GM12878 (cell line): ENCODE measurements around the gene WNT7A. TPM values are rescaled to one million over a fixed set of nuclear protein-coding genes. Genes with fewer than 3 reads are reported as not detected.

Experiments
- ATAC-seq: fragments of 200-7000 bp; cut with Tn5 transposase; 3 replicates; pipeline ENCODE4 v1.9.1; 2020; ENCODE audit warnings: mild to moderate bottlenecking, moderate library complexity
- BruUV-seq: library from RNA; stranded (reverse); fragments of 400-500 nt; replicated peaks from 2 replicates; lab custom pipeline; 2021; lab: Mats Ljungman, UMichigan
- CTCF ChIA-PET: fragments of 300-600 bp; sonication (Branson Sonifier 250); formaldehyde crosslinking; extraction: SDS; loops from one replicate; lab custom pipeline; 2021; ENCODE audit warnings: inconsistent platforms; lab: Yijun Ruan, JAX
- POLR2A ChIA-PET: fragments of 350-600 bp; formaldehyde crosslinking; extraction: SDS; loops from one replicate; lab custom pipeline; 2021; ENCODE audit warnings: inconsistent platforms; lab: Charles Lee
- RAD21 ChIA-PET: fragments of 300-600 bp; sonication (Branson Sonifier 250); formaldehyde crosslinking; loops from one replicate; lab custom pipeline; 2023; ENCODE audit warnings: antibody characterized with exemption; ENCODE audit not compliant: unreplicated experiment; lab: Charles Lee
- SMC1A ChIA-PET: fragments of 300-600 bp; sonication (Branson Sonifier 250); formaldehyde crosslinking; loops from one replicate; lab custom pipeline; 2023; ENCODE audit not compliant: unreplicated experiment, uncharacterized antibody; lab: Charles Lee
- DNase-seq: peaks from one replicate; pipeline ENCODE4 v3.0.0-alpha.2; 2011; ENCODE audit warnings: low read depth, low spot score
- FAIRE-seq: peaks from 3 replicates; lab custom pipeline; 2011; peaks lifted over from hg19 to GRCh38; lab: Jason Lieb, UNC
- H2AFZ ChIP-seq: 2 replicates; pipeline ENCODE4 v1.6.0; 2011; ENCODE audit warnings: low read depth, low read length, control low read depth; ENCODE audit not compliant: control insufficient read depth
- H3K27ac ChIP-seq: 2 replicates; pipeline ENCODE4 v1.5.1; 2011; ENCODE audit warnings: control low read depth; ENCODE audit not compliant: control insufficient read depth, insufficient read depth
- H3K27me3 ChIP-seq, 2 experiments: replicated peaks in 1 of 2; 2 replicates each; pipeline versions ENCODE4 v1.6.0 to v1.6.1; 2011; ENCODE audit warnings: low read length in 1 of 2; ENCODE audit not compliant: control insufficient read depth in 2 of 2, insufficient read depth in 2 of 2
- H3K36me3 ChIP-seq, 2 experiments: 2 replicates each; pipeline ENCODE4 v1.5.1; 2011; ENCODE audit warnings: low read length in 1 of 2; ENCODE audit not compliant: control insufficient read depth in 2 of 2, insufficient read depth in 2 of 2
- H3K4me1 ChIP-seq: 2 replicates; pipeline ENCODE4 v1.6.1; 2011; ENCODE audit warnings: mild to moderate bottlenecking, low read length, moderate library complexity, mixed read lengths; ENCODE audit not compliant: control insufficient read depth, insufficient read depth
- H3K4me2 ChIP-seq: 2 replicates; pipeline ENCODE4 v1.6.0; 2011; ENCODE audit warnings: control low read depth; ENCODE audit not compliant: control insufficient read depth, insufficient read depth
- H3K4me3 ChIP-seq: fragments of 200-600 bp; sonication (generic); 2 replicates; pipeline ENCODE4 v1.5.1; 2016
- H3K79me2 ChIP-seq: 2 replicates; pipeline ENCODE4 v1.6.0; 2011; ENCODE audit warnings: low read length; ENCODE audit not compliant: control insufficient read depth, insufficient read depth
- H3K9ac ChIP-seq: 2 replicates; pipeline ENCODE4 v1.8.0; 2011; ENCODE audit warnings: low read length, control low read depth, mixed read lengths; ENCODE audit not compliant: control insufficient read depth, insufficient read depth
- H3K9me3 ChIP-seq: replicated peaks from 3 replicates; pipeline ENCODE4 v1.5.1; 2011; ENCODE audit warnings: mild to moderate bottlenecking, low read length; ENCODE audit not compliant: control insufficient read depth, insufficient read depth
- H4K20me1 ChIP-seq: 2 replicates; pipeline ENCODE4 v1.6.0; 2011; ENCODE audit not compliant: control insufficient read depth, insufficient read depth
- BMI1 ChIP-seq: fragments of 450-650 bp; IDR thresholded peaks from 2 replicates; pipeline ENCODE4 v1.6.1; 2016; ENCODE audit warnings: mild to moderate bottlenecking, moderate library complexity, borderline replicate concordance
- CTCF ChIP-seq, 3 experiments: IDR thresholded peaks in 2 of 3; conservative IDR thresholded peaks in 1 of 3; 2 replicates each; pipeline ENCODE4 v1.5.1; 2011; ENCODE audit warnings: low read depth in 3 of 3, low read length in 3 of 3, mild to moderate bottlenecking in 3 of 3, control low read depth in 2 of 3, moderate library complexity in 2 of 3, inconsistent platforms in 1 of 3, mixed read lengths in 1 of 3; ENCODE audit not compliant: control insufficient read depth in 2 of 3, insufficient read depth in 1 of 3; ENCODE audit errors: extremely low read depth in 1 of 3
- EGR1 ChIP-seq, 2 experiments: IDR thresholded peaks; 1 replicate in 1 of 2; 2 replicates in 1 of 2; pipeline ENCODE4 v1.6.1; 2011 to 2012; ENCODE audit warnings: low read depth in 2 of 2, low read length in 2 of 2, borderline replicate concordance in 1 of 2, mild to moderate bottlenecking in 1 of 2, moderate library complexity in 1 of 2
- GABPA ChIP-seq: IDR thresholded peaks from 2 replicates; pipeline ENCODE4 v1.6.1; 2014; ENCODE audit warnings: antibody characterized with exemption, low read depth, mild to moderate bottlenecking, inconsistent platforms
- KDM1A ChIP-seq: fragments of 200-600 bp; sonication (generic); IDR thresholded peaks from 2 replicates; pipeline ENCODE4 v1.6.1; 2016; ENCODE audit warnings: borderline replicate concordance
- MEF2B ChIP-seq: fragments of 450-650 bp; IDR thresholded peaks from 2 replicates; pipeline ENCODE4 v1.6.1; 2018; ENCODE audit warnings: mild to moderate bottlenecking, moderate library complexity; ENCODE audit not compliant: partially characterized antibody, poor library complexity, severe bottlenecking
- NFIC ChIP-seq: IDR thresholded peaks from 2 replicates; pipeline ENCODE4 v1.6.1; 2012; ENCODE audit warnings: low read depth, mild to moderate bottlenecking, inconsistent platforms, low read length, moderate library complexity
- NR2C1 ChIP-seq: fragments of 450-650 bp; IDR thresholded peaks from 2 replicates; pipeline ENCODE4 v1.6.1; 2017; ENCODE audit warnings: antibody characterized with exemption, mild to moderate bottlenecking, moderate library complexity
- SMAD1 ChIP-seq: fragments of 450-650 bp; IDR thresholded peaks from 2 replicates; pipeline ENCODE4 v1.6.1; 2018; ENCODE audit warnings: mild to moderate bottlenecking, low read depth; ENCODE audit not compliant: partially characterized antibody
- STAT3 ChIP-seq: IDR thresholded peaks from 2 replicates; pipeline ENCODE4 v1.6.1; 2011; ENCODE audit warnings: low read depth, low read length, improper control_type of control experiment
- USF1 ChIP-seq: IDR thresholded peaks from 2 replicates; pipeline ENCODE4 v1.6.1; 2011; ENCODE audit warnings: borderline replicate concordance, low read depth, mild to moderate bottlenecking, moderate library complexity, mixed read lengths, low read length; ENCODE audit not compliant: insufficient read depth; ENCODE audit errors: extremely low read length
- ZNF592 ChIP-seq: fragments of 450-650 bp; IDR thresholded peaks from 2 replicates; pipeline ENCODE4 v1.6.1; 2017; ENCODE audit warnings: mild to moderate bottlenecking, moderate library complexity
- WGBS: methylation state at CpG from one replicate; pipeline ENCODE4 v1.1.6; 2016; ENCODE audit warnings: low lambda C conversion rate; ENCODE audit not compliant: insufficient replicate concordance, insufficient coverage; ENCODE audit errors: missing lambda C conversion rate; 5-methylcytosine and 5-hydroxymethylcytosine counted together
- in situ Hi-C: fragments of 300-500 bp; cut with MboI; formaldehyde crosslinking; loops from 9 replicates; pipeline ENCODE4 v1.14.3; 2018; ENCODE audit warnings: mixed read lengths
- intact Hi-C: fragments of 100-400 bp; cut with micrococcal nuclease; formaldehyde crosslinking; loops from one replicate; pipeline ENCODE4 v1.14.2; 2022; ENCODE audit not compliant: unreplicated experiment
- polyA plus RNA-seq, 11 experiments: library from polyadenylated mRNA; depleted of rRNA in 4 of 11; unstranded in 6 of 11; stranded (reverse) in 5 of 11; fragments of >200 nt; fragmentation: Nextera tagmentation in 4 of 11; fragmentation: Illumina TruSeq in 1 of 11; extraction: Ambion mirVana in 4 of 11; extraction: Trizol in 1 of 11; gene quantifications; 1 replicate in 1 of 11; 2 replicates in 10 of 11; pipeline versions ENCODE4 v1.2.1 to v1.2.3, GENCODE V29; 2011 to 2016; ENCODE audit warnings: inconsistent platforms in 2 of 11, missing spikeins in 2 of 11, low read depth in 1 of 11
- total RNA-seq, 4 experiments: library from RNA; depleted of rRNA in 3 of 4; stranded (reverse); fragments of >200 nt in 3 of 4; fragmentation: Illumina TruSeq in 1 of 4; extraction: Trizol in 1 of 4; gene quantifications; 2 replicates each; pipeline versions ENCODE4 v1.2.1 to v1.2.3, GENCODE V29; 2013 to 2021
- TF ChIP-seq, protein P1 (sequence below): fragments of 450-650 bp; IDR thresholded peaks from 2 replicates; pipeline ENCODE4 v1.6.1; 2017; ENCODE audit warnings: antibody characterized with exemption, mild to moderate bottlenecking, moderate library complexity

WNT7A gene
- total and polyA plus RNA-seq, 10 of the 15 experiments (the other 5 are each of a cell fraction or from before 2014, with no cell fraction given) = 0.08 TPM; not detected in 9

DNA sequence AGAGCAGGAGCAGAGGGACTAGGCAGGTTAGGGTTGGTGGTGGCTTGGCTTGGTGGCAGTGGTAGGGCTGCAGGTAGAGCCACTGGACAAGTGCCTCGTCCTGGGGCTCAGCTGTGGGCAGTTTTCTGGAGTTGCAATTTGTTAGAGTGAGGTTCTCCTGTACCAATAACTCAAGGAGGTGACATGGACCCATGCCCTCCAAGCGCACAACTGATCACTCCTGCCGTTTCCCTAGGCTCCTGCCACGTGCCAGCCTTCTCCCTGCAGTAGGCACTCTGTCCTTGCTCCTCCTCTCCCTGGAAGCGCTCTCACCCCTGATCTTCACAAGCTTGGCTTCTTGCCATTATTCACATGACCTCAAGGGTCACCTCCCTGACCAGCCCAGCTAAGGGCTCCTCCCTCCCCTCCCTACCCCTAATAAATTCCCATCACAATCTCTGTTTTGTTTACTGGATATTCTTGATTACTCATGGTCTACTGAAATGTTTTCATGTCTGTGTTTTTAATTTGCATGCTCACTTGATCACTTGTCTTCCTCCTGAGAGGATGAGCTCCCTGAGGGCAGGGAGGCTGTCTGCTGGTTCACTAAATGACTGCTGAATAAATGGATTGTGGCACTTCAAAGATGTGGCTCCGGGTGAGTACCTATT lies 3.3 kb downstream of the WNT7A start:
- no peak for FAIRE-seq
- intact Hi-C loops = no loop called here
- ATAC-seq = no peak
- no peak for DNase-seq
- Histone ChIP-seq H3K4me1 (no peaks in the 10 kb centered on the region), H3K4me2 (no peak overlapping the region), H3K36me3 (no peaks in the 10 kb centered on the region), H3K27me3 (peaks cover 0 to 9% of the 10 kb centered on the region in 2 experiments), H3K4me3 (no peak overlapping the region), H2AFZ (no peak overlapping the region), H3K27ac (no peak overlapping the region), H3K79me2 (no peaks in the 10 kb centered on the region), H3K9ac (no peak overlapping the region), H3K9me3 (no peaks in the 10 kb centered on the region), H4K20me1 (no peaks in the 10 kb centered on the region)
- SMC1A ChIA-PET = no interaction called here
- POLR2A ChIA-PET = no interaction called here
- WGBS = 7% methylated on average over 6 of the region's 6 CpGs
- CTCF ChIA-PET = no interaction called here
- no TSS peak for BruUV-seq
- RAD21 ChIA-PET = no interaction called here
- in situ Hi-C loops = no loop called here
- TF ChIP-seq NR2C1 (no peak), KDM1A (no peak), NFIC (no peak), MEF2B (no peak), STAT3 (no peak), SMAD1 (no peak), EGR1 (IDR thresholded peaks at IDR 0.05; ENCODE audit: borderline replicate concordance in 1 of 2, low read depth in 2 of 2, low read length in 2 of 2) (no peak), CTCF (IDR thresholded peaks at IDR 0.05 in 2 of 3, conservative IDR thresholded peaks at IDR 0.05 in 1 of 3; ENCODE audit: control insufficient read depth in 2 of 3, extremely low read depth in 1 of 3, insufficient read depth in 1 of 3, low read depth in 3 of 3, low read length in 3 of 3) (no peak), ZNF592 (no peak), BMI1 (no peak), GABPA (no peak), USF1 (no peak)
- TF ChIP-seq, protein P1, sequence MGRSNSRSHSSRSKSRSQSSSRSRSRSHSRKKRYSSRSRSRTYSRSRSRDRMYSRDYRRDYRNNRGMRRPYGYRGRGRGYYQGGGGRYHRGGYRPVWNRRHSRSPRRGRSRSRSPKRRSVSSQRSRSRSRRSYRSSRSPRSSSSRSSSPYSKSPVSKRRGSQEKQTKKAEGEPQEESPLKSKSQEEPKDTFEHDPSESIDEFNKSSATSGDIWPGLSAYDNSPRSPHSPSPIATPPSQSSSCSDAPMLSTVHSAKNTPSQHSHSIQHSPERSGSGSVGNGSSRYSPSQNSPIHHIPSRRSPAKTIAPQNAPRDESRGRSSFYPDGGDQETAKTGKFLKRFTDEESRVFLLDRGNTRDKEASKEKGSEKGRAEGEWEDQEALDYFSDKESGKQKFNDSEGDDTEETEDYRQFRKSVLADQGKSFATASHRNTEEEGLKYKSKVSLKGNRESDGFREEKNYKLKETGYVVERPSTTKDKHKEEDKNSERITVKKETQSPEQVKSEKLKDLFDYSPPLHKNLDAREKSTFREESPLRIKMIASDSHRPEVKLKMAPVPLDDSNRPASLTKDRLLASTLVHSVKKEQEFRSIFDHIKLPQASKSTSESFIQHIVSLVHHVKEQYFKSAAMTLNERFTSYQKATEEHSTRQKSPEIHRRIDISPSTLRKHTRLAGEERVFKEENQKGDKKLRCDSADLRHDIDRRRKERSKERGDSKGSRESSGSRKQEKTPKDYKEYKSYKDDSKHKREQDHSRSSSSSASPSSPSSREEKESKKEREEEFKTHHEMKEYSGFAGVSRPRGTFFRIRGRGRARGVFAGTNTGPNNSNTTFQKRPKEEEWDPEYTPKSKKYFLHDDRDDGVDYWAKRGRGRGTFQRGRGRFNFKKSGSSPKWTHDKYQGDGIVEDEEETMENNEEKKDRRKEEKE = no peak
